Measurements from ENCODE around the gene PPM1H. TPM values are rescaled to one million over a fixed set of nuclear protein-coding genes. Genes with fewer than 3 reads are reported as not detected.
"Not testable (repeated sequence)": the region's sequence is repeated elsewhere in the genome, so short reads cannot be mapped to it uniquely, and the experiment has no call there.

The PPM1H gene
- polyA plus RNA-seq, 1 donor, result 29.5 TPM

DNA sequence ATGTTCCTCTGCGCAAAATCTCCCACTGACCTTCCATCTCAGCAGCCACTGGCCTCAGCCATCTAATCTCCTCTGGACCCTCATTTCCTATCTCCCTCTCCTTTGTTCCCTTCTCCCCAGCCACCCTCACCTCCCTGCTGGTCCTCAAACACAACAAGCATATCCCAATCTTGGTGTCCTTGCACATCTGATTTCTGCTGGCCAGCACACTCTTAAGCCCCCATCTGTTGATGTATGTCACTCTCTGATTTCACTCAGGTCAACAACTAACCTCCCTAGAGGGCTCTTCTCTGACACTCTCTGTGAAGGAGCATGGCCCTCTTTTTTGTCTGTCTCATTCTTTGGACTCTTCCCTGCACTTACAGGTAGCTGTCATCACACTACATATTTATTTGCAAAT, 25.6 kb downstream of the PPM1H start:
- no peak for DNase-seq

DNA sequence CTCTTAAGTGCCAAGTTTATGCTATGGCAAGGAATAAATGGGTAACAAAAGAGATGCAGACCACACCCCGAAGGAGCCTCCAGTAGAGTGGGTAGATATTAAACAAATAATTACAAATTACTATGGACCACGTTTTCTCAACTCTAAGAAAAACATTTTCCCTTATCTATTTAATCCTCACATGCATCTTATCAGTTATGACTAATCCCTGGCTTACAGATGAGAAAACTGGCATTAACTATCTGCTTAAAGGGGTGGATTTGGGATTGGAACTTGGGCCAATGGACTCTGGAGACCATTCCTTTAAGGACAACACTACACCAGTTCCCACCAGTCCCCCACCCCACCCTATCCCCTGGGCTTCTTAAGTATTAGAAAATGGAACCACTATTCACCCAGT, 26.3 kb downstream of the PPM1H start:
- DNase-seq, result no peak

DNA sequence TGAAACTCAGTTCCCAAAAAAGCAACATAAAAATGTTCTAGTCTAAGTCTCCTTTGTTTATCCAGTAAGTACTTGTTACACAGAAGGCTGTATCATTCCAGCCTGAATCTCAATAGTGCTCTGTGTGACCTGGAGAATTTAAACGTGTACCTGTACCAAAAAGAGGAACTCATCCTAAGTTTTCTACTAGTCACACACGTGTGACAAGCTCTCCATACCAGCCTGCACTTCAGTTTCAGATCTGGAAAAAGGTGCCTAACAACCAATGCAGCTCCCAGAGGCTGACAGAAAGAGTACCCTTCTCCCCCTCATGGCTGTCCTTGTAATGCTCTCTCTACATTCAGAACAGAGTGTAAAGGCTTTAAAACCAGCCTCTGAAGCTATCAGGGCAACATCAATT, 27.4 kb downstream of the PPM1H start:
- no peak for DNase-seq

DNA sequence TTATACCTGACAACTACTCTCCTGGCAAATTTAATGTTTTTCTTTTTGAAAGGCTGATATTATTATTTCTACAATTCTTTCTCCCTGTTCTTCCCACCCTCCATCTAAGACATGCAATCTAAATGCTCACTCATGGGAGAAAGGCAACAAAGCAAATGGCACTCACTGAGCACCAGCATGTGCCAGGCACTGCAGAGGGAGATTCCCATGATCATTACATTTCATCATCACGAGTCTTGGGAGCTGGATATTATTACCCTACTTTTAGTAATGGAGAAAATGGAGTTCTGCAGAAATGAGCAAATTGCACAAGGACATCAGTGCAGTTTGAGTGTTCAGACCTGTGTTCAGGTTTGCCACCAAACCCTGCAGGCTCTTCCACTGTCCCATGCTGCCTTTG, 27.9 kb downstream of the PPM1H start:
- no peak for DNase-seq

DNA sequence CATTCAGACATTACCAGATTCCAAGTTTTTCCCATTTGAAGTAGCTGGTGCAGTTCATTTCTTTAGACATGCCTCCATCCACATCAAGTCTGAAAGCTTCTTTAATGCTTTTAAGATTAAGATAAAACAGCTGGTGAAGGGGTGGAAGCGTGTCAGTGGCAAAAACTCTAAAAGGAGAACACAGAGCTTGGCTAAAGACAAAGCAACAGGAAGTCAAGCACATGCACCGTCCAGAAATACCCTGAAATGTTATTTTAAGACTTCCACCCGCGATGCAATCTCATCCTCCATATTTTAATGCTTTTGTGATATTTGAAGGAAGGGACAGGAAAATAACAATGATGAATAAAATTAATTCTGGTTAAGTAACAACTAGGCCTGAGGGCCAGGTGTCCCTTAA, 31.8 kb downstream of the PPM1H start:
- no peak for DNase-seq

DNA sequence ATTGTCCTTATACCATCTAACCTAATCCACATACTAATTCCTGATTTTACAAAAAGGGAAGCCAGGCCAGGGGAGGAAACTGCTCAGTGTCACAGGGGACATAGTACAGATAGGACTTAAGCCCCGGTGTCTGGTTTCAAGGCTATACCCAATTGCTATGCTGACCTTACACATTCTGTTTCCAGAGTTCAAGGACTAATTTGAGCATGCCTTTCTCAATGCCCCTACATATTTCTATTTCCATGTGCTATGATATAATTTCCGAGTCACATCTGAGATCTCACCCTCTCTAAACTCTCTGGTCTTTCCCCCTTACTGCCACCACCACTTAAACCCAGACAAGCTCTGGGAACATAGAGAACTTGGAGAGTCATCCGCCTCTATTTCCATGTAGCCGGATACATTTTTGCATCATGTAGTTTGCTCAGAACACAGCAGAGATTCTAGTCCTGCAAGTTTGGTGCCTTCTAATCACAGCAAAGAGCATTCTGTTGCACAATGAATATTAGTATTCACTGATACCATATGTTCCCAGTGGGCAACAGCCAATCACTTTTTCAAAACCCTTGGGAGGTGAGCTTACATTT, 34.2 kb downstream of the PPM1H start:
- DNase-seq, result no peak

DNA sequence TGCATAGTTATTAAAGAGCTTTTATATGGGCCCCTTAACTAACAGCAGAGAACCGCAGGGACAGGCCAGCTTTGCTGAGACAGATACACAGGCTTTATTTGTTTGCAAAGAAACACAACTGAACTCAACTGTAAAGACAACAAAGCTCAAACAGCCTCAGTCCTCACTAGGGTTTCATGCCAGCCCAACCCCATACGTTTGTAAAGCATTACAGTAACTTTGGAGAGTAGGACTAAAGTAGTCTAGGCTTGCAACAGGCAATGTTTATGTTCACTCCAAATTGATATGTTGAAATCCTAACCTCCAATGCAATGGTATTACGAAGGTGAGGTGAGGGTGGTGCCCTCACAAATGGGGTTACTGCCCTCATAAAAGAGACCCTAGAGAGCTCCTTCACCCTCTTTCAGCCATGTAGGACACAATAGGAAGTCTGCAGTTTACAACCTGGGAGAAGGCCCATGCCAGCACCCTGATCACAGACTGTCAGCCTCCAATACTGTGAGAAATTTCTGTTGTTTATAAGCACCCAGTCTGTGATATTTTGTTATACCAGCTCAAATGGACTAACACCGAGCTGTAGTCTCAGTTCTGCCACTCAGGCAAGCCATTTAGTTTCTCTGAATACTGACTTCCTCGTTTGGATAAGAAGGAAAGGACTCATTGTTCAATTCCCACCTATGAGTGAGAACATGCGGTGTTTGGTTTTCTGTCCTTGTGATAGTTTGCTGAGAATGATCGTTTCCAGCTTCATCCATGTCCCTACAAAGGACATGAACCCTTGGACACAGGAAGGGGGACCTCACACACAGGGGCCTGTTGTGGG, 35.2 kb downstream of the PPM1H start:
- DNase-seq, result no peak

DNA sequence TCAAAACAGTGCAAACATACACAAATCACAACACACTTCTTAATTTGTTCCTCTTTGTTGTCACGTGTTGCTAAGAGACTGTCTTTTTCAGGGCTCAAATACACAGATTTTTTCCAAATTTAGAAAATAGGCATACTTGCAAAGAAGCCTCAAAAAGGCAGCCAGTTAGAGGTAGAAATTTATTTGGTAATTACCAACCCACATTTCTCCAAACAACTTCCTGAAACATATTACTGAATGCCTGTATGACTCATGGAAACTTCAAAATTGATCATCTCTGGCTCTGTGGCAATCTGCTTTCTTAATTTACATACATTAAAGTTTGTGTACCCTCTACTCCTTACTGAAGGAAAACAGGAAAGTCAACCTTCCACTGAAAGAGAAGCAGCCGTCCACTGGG, 36.4 kb downstream of the PPM1H start:
- no peak for DNase-seq

DNA sequence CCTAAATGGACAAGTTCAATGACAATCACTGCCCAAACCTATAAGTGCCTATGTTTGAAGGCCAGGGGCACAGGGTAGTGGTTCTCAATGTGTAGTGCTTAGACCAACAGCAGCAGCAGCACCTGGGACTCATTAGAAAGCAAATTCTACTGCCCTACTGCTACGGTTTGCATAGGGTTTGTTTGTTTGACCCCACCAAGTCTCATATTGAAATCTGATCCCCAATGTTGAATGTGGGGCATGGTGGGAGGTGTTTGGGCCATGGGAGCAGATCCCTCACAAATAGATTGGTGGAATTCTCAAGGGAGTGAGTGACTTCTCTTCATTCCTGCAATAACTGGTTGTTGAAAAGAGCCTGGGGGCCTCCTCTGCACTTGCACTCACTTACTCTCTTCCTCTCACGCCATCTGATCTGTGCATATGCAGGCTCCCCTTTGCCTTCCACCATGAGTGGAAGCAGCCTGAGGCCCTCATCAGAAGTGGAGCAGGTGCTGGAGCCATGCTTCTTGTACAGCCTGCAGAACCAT, 39.5 kb downstream of the PPM1H start:
- no peak for DNase-seq

DNA sequence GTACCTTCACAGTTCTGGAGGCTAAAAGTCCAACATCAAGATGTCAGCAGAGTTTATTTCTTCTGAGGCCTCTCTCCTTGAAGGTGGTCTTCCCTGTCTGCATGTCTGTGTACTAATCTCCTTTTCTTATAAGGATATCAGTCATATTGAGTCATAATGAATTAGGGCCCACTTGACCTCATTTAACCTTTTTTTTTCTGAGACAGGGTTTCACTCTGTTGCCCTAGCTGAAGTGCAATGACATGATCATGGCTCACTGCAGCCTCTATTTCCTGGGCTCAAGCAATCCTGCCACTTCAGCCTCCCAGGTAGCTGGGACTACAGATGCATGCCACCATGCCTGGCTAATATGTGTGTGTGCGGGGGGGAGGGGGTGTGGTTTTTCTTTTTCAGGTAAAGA, 41.7 kb downstream of the PPM1H start:
- DNase-seq, result no peak

DNA sequence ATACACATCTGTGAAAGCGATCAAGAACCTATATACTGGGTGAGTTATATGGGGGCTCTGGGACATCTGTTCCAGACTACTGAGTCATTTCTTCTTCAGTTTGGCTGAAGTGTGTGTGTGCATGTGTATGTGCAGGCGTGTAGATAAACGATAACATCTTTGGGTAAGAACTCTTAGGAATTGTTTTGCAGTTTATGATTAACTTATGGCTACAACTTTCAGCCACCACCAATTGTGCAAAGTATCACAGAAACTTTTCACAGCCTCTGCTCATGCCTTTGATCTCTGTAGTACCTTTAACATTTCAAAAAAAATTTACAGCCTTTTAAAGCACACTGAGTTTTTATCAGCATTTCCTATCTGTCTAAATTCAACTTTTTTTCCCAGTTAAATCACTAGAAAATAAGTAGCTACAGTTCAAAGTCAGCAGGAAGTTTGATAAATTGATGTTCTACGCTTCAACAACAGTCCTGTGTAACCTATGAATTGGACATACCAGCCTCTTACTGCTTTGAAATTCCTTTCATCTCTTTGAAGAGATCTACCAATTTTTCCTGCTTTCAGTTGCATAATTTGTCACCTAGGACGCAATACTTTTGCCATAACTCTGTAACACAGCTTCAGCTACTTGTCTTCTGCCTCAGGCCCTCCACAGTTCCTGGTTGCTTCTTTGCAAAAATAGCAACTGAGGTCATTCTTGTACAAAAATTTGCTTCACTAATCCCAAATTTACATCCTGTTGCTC, 43.0 kb downstream of the PPM1H start:
- DNase-seq, result no peak

DNA sequence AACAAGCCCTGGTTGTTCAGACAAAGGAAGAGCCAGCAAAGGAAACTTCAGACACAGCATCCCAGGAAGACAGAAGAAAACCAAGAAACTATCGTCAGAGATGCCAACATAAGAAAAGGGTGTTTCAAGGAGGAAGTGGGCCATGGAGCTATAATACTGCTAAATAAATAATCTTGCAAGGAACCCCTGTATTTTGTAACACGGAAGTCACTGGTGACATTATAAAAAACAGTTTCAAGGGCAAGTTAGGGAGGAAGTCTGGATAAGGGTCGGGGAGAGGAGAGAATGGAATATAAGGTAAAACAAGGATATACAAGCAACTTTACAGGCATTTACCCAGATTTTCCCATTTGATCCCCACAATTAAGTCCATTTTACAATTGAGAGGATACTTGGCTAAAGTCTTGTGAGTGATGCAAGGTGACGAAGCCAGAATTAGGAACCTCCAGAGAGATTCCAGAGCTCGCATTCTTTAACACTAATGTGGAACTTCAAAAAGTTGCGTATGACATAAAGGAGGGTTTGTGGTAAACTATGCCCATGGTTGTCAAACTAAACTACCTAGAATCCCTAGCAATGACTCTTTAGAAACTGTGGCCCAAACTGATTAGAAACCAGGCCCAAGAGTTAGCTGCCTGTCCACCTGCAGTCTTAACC, 46.4 kb downstream of the PPM1H start:
- DNase-seq, result no peak

DNA sequence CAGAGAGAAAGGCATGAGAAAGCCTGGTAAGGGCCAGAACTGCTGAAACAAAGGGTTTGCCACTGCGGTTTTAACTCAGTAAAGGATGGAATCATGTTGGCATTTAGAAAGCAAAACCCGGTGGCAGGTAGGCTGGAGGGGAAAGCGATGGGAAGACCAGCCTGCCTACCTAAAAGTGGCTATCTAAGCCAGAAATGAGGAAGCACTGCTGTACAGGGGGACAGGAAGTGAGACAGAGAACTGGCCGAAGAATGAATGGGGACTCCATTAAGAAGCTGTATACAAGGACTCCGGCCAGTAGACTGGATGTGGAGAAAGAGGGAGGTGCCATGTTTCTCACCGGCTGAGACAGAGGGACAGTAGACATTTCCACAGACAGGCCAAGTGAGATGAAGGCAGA, 48.2 kb downstream of the PPM1H start:
- DNase-seq, result no peak

DNA sequence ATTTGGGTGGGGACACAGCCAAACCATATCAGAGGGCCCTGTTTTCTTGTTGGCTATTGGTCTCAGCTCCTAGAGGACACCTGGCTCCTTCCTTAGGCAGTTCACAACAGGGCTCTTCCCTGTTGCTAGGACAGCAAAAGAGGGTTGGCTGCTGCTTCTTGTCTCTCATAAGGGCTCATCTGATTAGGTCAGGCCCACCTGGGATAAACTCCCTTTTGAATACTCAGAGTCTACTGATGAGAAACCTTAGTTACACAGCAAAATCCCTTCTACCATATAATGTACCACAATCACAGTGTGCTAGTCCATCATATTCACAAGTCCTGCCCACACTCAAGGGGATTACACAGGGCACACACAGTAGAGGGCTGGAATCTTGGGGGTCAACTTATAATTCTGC, 49.7 kb downstream of the PPM1H start:
- no peak for DNase-seq

DNA sequence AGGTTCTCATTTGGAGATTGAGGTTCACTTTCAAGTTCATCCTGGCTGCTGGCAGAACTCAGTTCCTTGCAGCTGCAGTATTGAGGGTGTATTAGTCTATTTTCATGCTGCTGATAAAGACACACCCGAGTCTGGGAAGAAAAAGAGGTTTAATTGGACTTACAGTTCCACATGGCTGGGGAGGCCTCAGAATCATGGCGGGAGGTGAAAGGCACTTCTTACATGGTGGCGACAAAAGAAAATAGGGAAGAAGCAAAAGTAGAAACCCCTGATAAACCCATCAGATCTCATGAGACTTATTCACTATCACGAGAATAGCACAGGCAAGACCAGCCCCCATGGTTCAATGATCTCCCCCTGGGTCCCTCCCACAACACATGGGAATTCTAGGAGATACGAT, 50.1 kb downstream of the PPM1H start:
- not testable (repeated sequence) for DNase-seq

DNA sequence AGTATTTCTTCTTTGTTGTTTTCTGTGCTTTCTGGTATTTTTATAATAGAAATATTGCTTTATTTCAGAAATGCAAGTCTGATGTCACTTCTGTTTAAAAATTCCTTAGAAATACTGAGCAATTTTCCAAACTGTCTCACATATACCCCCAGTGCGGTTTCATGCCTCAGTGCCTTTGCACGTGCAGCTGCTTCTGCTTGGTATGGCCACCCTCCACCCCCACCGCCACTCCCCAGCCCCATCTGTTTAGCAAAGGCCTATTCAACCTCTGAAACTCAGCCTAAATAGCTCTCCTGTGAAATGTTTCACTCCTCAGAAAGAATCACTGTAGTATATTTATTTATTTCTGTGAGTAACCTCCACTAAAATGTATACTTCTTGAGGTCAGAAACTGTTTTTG, 52.3 kb downstream of the PPM1H start:
- DNase-seq, result no peak

DNA sequence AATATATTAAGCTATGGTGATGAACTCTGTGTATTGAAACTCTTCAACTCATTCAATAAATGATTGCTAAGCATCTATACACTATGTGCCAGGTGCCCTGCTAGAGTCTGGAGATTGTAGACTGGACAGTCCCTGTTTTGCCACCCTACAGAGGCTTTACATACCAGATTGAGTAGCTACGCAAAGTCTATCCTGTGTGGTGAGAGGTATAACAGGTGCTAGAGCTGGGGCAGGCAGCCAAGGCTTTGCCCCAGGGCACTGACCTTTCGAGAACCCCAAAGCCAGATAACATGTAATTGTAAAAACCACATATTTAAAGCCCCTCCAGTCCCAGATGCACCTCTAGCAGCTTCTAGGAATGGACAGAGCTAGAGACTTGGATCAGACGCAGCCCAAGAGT, 52.8 kb downstream of the PPM1H start:
- no peak for DNase-seq

DNA sequence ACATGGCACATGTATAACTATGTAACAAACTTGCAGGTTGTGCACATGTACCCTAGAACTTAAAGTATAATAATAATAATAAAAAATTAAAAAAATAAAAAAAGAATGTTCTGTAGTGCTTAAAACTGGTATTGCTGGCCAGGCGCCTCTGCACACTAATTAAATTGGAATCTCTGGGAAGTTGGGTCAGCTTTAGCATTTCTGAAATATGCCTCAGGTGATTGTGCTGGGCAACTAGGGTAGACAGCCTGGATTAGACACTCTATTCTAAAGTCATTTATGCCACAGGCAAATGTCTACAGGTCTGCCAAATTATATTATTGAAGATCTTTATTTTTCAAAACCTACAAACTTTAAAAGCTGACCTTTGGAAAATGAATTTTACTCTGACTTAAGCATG, 55.3 kb downstream of the PPM1H start:
- no peak for DNase-seq

DNA sequence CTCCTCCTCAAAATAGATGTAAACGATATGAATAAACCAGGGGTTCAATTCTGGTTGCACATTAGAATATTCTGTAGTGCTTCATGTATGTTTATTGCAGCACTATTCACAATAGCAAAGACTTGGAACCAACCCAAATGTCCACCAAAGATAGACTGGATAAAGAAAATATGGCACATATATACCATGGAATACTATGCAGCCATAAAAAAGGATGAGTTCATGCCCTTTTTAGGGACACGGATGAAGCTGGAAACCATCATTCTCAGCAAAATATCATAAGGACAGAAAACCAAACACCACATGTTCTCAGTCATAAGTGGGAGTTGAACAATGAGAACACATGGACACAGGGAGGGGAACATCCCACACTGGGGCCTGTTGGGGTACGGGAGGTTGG, 55.7 kb downstream of the PPM1H start:
- not testable (repeated sequence) for DNase-seq

DNA sequence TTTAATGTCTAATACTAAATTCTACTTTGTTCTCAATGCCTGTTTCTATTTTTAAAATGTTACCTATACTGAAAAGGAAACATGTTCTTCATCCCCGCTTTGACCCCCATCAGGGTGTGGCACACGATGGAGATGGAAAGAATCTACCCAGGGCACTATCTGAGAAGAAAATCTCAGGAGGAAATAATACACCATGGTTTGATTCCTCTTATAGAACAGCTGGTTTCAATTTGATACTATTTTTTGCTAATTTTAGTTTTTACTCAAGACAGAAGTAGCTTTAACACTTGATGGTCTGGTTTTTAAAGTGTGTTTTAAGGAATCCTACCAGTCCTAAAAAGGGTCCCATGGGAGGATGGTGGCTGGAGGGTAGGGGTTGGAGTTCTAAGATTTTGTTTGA, 56.7 kb downstream of the PPM1H start:
- DNase-seq, result no peak

DNA sequence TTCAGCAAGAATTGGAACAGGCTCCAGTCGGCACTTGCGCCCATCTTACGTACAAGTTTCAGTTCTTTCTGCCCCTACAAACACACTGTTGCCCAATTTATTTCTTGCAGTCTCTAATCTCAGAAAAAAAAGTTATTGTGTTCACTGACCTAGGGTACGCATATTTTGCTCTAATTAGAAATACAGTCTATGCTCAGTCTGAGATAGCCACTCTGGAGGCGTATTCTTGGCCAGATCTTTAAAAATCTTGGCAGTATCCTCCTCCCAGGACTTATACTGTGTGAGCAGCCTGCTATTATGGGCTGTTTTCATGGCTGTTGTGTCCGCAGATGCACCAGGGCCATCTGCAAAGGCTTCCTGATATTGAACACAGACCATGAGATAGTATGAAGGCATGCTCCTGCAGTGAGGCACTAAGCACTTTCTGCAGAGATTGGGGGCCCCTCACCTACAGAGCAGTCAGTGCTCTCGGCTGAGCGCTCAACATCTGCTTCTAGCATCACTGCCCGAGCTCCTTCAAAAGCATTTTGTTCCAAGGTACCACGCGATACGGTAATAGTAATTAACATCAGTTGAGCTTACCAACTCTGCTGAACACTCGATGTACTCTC, 57.9 kb downstream of the PPM1H start:
- no peak for DNase-seq

DNA sequence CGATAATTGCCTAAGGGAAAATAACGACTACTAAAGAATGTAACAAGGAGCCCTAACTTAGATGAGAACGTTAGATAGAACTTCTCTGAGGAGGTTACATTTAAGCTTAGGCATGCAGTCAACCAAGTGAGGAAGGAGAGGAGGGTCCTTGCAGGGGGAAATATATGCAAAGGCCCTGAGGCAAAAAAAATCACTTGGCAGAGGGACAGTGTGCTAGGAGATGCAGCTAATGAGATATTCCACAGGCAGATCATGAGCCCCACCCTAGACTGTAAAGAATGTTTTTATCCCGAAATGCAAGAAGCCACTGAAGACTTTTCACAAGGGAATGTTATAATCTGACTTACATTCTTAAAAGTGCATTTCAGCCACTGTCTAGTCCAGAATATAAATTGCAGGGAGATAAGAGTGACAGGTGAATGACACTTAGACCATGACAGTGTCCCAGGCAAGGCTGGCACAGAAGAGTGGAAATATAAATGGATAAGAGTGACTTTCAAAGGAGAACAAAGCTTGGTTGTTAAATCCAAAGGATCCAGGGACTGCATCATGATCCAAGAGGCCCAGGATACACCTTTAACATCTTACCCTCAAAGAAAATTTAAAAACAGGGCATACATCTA, 61.0 kb downstream of the PPM1H start:
- no peak for DNase-seq
